ENCODE data around the gene CACNB2.

DNA sequence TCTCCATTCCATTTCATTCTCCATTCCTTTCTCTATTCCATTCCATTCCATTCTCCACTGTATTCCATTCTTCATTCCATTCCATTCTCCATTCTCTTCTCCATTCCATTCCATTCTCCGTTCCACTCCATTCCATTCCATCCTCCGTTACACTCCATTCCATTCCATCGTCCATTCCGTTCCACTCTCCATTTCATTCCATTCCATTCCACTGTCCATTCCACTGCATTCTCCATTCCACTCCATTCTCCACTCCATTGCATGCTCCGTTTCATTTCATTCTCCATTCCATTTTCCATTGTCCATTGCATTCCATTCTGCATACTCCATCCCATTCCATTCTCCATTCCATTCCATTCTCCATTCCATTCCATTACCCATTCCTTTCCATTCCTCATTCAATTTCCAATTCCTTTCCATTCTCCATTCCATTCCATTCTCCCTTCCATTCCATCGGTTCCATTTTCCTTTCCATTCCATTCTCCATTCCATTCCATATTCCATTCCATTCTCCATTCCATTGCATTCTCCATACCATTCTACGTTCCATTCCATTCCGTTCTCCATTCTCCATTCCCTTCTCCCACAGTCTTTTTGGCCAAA, 432.8 kb downstream of the CACNB2 start:
- TF ChIP-seq POLR2A (IDR thresholded peaks at IDR 0.05; ENCODE audit: low read length) (no peak), GATA1 (IDR thresholded peaks at IDR 0.05; ENCODE audit: low read depth, low read length) (no peak)
